IPS-18a (cell line): Measurements from ENCODE around the gene HS2ST1.
"Not testable (repeated sequence)": the region's sequence is repeated elsewhere in the genome, so short reads cannot be mapped to it uniquely, and the experiment has no call there.

Experiments
- H3K27ac ChIP-seq: one replicate; pipeline ENCODE4 v1.5.1; 2013; ENCODE audit warnings: low read length
- H3K27me3 ChIP-seq: one replicate; pipeline ENCODE4 v1.6.1; 2013; ENCODE audit warnings: mild to moderate bottlenecking, low read length; ENCODE audit not compliant: control insufficient read depth, insufficient read depth
- H3K36me3 ChIP-seq: one replicate; pipeline ENCODE4 v1.6.1; 2013; ENCODE audit warnings: low read depth, low read length; ENCODE audit not compliant: control insufficient read depth
- H3K4me1 ChIP-seq: one replicate; pipeline ENCODE4 v1.6.1; 2013; ENCODE audit warnings: low read depth, low read length; ENCODE audit not compliant: control insufficient read depth
- H3K4me3 ChIP-seq: one replicate; pipeline ENCODE4 v1.5.1; 2013; ENCODE audit warnings: low read length
- H3K9ac ChIP-seq: one replicate; pipeline ENCODE4 v1.6.1; 2013; ENCODE audit warnings: mild to moderate bottlenecking, low read length, moderate library complexity
- H3K9me3 ChIP-seq: one replicate; pipeline ENCODE4 v1.6.1; 2013; ENCODE audit warnings: low read depth, low read length; ENCODE audit not compliant: control insufficient read depth

HS2ST1 gene

DNA sequence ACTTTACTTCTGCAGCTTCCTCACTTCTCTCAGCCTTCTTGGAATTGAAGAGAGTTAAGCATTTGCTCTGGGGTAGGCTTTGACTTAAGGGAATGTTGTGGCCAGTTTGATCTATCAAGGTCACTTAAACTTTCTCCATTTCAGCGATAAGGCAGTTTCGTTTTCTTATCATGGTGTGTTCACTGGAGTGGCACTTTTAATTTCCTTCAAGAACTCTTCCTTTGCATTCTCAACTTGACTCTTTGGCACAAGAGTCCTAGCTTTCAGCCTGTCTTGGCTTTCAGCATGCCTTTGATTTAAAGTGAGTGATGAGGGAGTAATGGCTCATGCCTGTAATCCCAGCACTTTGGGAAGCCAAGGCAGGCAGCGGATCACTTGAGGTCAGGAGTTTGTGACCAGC lies 38.7 kb downstream of the HS2ST1 start:
- Histone ChIP-seq H3K4me3 (no peak overlapping the region), H3K4me1 (no peaks in the 10 kb centered on the region), H3K27me3 (no peaks in the 10 kb centered on the region), H3K9ac (no peak overlapping the region), H3K9me3 (no peaks in the 10 kb centered on the region), H3K27ac (no peak overlapping the region), H3K36me3 (no peaks in the 10 kb centered on the region)

DNA sequence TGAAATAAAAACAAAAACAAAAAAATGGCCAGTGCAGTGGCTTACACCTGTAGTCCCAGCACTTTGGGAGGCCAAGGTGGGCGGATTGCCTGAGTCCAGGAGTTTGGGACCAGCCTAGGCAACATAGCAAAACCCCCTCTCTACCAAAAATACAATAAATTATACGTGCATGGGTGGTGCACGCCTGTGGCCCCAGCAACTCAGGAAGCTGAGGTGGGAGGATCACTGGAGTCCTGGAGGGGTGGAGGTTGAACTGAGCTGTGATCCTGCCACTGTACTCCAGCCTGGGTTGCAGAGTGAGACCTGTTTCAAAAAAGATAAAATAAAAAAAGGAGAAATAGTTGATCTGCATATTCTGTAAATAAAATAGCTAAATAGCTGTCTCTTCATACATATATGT lies 41.2 kb downstream of the HS2ST1 start:
- Histone ChIP-seq H3K27me3 (no peaks in the 10 kb centered on the region), H3K9ac (no peak overlapping the region), H3K27ac (no peak overlapping the region), H3K36me3 (no peaks in the 10 kb centered on the region), H3K9me3 (no peaks in the 10 kb centered on the region), H3K4me3 (no peak overlapping the region), H3K4me1 (no peaks in the 10 kb centered on the region)

DNA sequence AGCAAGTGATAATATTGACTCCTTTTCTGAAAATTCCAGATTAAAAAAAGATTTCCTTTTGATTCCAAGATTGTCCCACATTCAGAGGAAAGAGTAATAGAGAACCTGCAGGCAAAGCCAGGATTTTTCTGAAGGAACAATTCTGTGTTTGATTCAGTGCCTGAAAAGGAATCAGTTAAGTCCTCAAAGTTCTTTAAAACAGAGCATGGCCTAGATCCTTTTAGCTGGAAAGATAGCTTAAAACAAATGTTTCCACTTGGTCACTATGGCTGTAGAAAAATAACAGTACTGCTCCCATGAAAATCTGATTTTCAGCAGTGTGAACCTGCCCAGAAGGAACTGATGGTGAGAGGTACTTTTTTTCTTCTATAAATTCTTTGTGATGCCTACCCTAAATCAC lies 41.8 kb downstream of the HS2ST1 start:
- Histone ChIP-seq H3K9ac (no peak overlapping the region), H3K36me3 (no peaks in the 10 kb centered on the region), H3K4me3 (no peak overlapping the region), H3K4me1 (no peaks in the 10 kb centered on the region), H3K27ac (no peak overlapping the region), H3K9me3 (no peaks in the 10 kb centered on the region), H3K27me3 (no peaks in the 10 kb centered on the region)

DNA sequence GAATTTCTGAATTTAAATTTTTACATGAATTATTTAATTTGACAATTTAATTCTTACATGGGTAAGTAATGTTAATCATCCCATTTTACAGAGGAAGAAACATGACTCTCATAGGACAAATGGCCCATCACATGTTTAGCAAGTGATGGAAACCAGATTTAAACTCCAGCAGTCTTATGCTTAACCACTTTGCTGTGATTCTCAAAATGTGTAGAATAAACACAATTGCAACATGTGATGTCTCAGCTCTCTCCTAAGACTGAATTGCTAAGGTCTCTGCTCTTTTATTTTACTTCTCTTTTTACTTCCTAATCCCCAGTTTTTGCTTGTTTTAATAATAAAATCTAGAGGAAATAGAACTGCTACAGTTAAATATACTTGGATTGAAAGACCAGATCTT lies 42.8 kb downstream of the HS2ST1 start:
- no peaks in the 10 kb centered on the region for H3K9me3 ChIP-seq
- no peak overlapping the region for H3K9ac ChIP-seq
- no peak overlapping the region for H3K27ac ChIP-seq
- H3K36me3 ChIP-seq: no peaks in the 10 kb centered on the region
- H3K27me3 ChIP-seq: no peaks in the 10 kb centered on the region
- no peaks in the 10 kb centered on the region for H3K4me1 ChIP-seq
- no peak overlapping the region for H3K4me3 ChIP-seq

DNA sequence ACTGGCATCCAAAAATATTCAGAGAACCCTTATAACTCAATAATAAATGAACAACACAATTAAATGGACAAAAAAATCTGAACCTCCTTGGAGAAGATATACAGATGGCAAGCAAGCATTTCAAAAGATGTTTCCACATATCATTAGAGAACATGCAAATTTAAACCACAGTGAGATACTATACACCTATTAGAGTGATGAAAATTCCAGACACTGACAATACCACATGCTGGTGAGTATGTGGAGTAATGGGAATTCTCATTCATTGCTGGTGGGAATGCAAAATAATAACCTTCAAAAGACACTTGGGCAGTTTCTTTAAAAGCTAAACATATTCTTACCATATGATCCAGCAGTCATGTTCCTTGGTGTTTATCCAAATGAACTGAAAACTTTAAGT lies 46.1 kb downstream of the HS2ST1 start:
- H3K4me3 ChIP-seq: no peak overlapping the region

DNA sequence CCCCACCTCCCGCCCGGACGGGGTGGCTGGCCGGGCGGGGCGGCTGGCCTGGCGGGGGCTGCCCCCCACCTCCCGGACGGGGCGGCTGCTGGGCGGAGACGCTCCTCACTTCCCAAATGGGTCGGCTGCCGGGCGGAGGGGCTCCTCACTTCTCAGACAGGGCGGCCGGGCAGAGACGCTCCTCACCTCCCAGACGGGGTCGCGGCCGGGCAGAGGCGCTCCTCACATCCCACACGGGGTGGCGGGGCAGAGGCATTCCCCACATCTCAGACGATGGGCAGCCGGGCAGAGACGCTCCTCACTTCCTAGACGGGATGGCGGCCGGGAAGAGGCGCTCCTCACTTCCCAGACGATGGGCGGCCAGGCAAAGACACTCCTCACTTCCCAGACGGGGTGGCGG lies 49.4 kb downstream of the HS2ST1 start:
- not testable (repeated sequence) for H3K4me1 ChIP-seq, H3K27ac ChIP-seq, H3K9me3 ChIP-seq, H3K4me3 ChIP-seq, H3K9ac ChIP-seq, H3K36me3 ChIP-seq, H3K27me3 ChIP-seq

More for the DNA sequence above, 46.1 kb downstream of the HS2ST1 start:
- Histone ChIP-seq H3K9me3 (no peaks in the 10 kb centered on the region), H3K9ac (no peak overlapping the region), H3K36me3 (no peaks in the 10 kb centered on the region), H3K27ac (no peak overlapping the region), H3K4me1 (no peaks in the 10 kb centered on the region), H3K27me3 (no peaks in the 10 kb centered on the region)

DNA sequence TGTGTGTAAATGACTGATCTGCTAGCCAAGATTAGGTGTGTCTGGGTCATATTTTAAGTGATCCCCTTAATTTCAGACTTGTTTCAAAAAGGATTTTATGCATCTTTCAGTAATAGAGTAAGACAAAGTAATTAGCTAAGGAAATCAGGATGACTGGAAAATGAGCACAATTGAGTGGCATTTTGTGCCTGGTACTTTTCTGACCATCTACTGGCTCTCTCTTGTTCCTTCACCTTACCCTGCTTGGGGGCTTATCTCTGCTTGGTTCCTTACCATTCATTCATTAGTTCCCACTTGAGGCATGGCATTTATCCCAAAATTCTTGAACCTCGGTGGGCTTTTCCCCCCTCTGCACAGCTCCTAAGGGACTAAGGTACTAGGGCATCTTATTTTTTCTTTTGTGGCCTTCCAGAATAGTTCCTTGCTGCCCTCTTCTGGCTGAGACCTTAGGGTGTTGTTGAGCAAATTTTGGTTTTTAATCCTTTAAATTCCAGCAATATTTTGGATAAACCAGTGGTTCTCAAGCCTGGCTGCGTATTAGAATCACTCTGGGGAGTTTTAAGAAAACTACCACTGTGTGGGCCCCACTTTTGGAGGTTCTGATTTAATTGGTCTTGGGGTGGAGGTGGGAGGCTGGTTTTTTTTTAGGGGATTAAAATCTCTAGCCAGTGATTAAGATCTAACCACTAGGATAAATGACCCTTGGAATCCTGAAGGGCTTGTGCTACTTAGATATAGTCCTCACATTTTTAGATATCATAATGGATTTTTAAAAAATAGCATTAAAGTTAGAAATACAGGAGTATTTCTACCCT lies 50.8 kb downstream of the HS2ST1 start:
- no peaks in the 10 kb centered on the region for H3K9me3 ChIP-seq
- H3K36me3 ChIP-seq: no peaks in the 10 kb centered on the region
- H3K9ac ChIP-seq: no peak overlapping the region
- no peaks in the 10 kb centered on the region for H3K27me3 ChIP-seq
- no peaks in the 10 kb centered on the region for H3K4me1 ChIP-seq
- H3K4me3 ChIP-seq: no peak overlapping the region
- no peak overlapping the region for H3K27ac ChIP-seq

DNA sequence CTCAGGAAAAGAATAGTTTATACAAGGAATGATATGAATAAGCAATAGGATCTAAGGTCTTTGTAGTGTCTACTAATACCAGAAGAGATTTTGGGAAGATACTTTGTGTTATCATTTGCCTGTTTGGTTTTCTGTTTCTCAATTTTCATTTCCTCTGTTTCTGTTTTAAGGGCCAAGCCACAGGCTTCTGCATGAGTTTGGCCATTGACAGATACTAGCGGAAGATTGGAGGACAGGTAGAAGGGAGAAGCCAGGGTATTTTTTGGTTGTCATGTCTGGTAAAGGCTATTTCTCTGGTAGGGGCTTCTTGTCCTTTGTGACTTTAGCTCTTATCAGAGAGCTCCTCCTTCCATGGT lies 51.4 kb downstream of the HS2ST1 start:
- no peak overlapping the region for H3K27ac ChIP-seq
- no peaks in the 10 kb centered on the region for H3K4me1 ChIP-seq
- H3K9ac ChIP-seq: no peak overlapping the region
- no peak overlapping the region for H3K4me3 ChIP-seq
- no peaks in the 10 kb centered on the region for H3K9me3 ChIP-seq
- H3K36me3 ChIP-seq: no peaks in the 10 kb centered on the region
- H3K27me3 ChIP-seq: no peaks in the 10 kb centered on the region

DNA sequence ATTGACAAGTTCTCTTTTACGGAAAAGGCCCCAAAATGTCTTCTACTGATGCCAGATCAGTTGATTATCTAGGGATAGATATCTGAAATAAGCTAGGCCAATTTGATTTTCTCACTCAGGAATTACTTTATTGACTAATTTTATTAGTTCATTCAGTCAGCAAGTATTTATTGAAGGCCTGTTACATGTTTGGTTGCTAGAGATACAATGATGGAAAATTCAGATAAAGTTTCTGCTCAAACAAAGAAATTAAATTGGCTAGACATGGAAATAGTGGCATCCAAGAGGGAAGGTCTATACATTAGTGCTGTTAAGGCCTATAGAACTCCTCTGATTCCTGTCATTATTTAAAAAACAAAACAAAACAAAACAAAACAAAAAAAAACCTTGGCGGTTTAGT lies 56.5 kb downstream of the HS2ST1 start:
- Histone ChIP-seq H3K9ac (no peak overlapping the region), H3K9me3 (no peaks in the 10 kb centered on the region), H3K4me1 (peaks cover 12% of the 10 kb centered on the region), H3K27ac (no peak overlapping the region), H3K4me3 (no peak overlapping the region), H3K36me3 (no peaks in the 10 kb centered on the region), H3K27me3 (no peaks in the 10 kb centered on the region)

DNA sequence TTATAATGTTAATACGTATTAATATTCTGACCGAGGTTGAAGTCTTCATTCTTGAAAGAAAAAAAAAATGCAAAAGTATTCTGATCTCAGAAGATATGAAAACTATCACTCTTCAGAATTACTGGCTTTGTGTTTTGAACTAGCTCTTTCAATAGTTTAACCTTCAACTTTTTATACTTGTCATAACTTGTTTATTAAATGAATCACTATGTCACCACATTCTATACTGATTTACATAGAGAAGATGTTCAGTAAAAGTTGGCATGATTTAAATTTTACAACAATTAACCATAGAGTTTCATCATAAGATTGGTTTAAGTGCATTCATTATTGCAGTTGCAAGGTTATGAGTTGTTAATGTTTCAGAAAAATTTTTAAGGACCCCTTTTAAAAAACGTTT lies 57.3 kb downstream of the HS2ST1 start:
- H3K4me1 ChIP-seq: peaks cover 15% of the 10 kb centered on the region
- H3K4me3 ChIP-seq: no peak overlapping the region
- no peaks in the 10 kb centered on the region for H3K36me3 ChIP-seq
- H3K9ac ChIP-seq: no peak overlapping the region
- H3K27ac ChIP-seq: no peak overlapping the region
- no peaks in the 10 kb centered on the region for H3K9me3 ChIP-seq
- no peaks in the 10 kb centered on the region for H3K27me3 ChIP-seq

DNA sequence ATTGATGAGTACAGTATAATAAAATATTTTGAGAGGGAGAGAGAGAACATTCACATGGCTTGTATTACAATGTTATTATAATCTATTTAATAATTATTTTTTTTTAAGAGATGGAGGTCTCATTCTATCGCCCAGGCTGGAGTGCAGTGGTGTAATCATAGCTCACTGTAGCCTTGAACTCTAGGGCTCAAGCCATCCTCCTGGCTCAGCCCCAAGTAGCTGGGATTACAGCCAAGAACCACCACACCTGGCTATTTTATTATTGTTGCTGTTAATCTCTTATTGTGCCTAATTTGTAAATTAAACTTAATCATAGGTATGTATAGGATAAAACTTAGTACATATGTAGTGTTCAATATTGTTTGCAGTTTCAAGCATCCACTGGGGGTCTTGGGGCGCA lies 57.8 kb downstream of the HS2ST1 start:
- no peak overlapping the region for H3K9ac ChIP-seq
- H3K27ac ChIP-seq: no peak overlapping the region
- H3K36me3 ChIP-seq: no peaks in the 10 kb centered on the region
- H3K4me1 ChIP-seq: peaks cover 15% of the 10 kb centered on the region
- no peaks in the 10 kb centered on the region for H3K27me3 ChIP-seq
- no peaks in the 10 kb centered on the region for H3K9me3 ChIP-seq
- H3K4me3 ChIP-seq: no peak overlapping the region

DNA sequence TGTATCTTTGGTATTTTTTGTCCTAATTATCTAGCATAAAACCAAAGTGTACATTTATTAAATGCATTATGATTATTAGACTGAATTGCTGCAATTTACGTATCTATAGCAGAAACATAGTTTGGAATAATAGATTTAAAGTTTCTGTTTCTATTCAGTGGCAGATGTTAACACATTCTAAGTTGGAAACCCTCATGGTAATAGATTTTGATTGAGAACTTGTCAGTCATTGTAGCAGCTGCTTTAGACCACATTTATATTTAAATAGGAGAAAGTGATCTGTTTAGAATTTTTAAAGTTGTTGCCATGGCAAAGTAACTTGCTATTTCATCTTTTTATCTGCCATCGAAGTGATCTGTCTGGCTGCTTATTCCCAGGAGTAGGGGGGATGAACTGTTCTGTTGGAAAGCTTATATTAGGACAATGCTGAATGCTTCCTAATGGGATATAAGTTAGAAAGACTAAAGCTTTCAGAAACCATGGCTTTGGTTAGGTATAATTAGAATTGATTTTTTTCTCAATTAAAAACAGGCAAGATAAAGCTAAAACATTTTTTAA lies 61.6 kb downstream of the HS2ST1 start:
- H3K9ac ChIP-seq: no peak overlapping the region
- H3K4me3 ChIP-seq: no peak overlapping the region
- H3K9me3 ChIP-seq: no peaks in the 10 kb centered on the region

More for the DNA sequence above, 61.6 kb downstream of the HS2ST1 start:
- Histone ChIP-seq H3K4me1 (peaks cover 15% of the 10 kb centered on the region), H3K27me3 (no peaks in the 10 kb centered on the region), H3K27ac (no peak overlapping the region), H3K36me3 (no peaks in the 10 kb centered on the region)
